ENCODE measurements around the gene PTGER4. TPM values are rescaled to one million over a fixed set of nuclear protein-coding genes. Genes with fewer than 3 reads are reported as not detected.

PTGER4 gene
- total and polyA plus RNA-seq, 4 donors: 0.60 to 6.8 (median 2.8) TPM

- no peak for DNase-seq (ENCODE audit: low spot score)
- no peaks in the 10 kb centered on the region for H3K36me3 ChIP-seq (ENCODE audit: control insufficient read depth in 4 of 4, insufficient read depth in 3 of 4, low read depth in 1 of 4, low read length in 3 of 4)
- H3K9ac ChIP-seq (ENCODE audit: low read depth in 1 of 2, low read length in 2 of 2): no peak overlapping the region
- H3K4me3 ChIP-seq (ENCODE audit: low read depth in 1 of 3, low read length in 3 of 3): no peak overlapping the region
- TF ChIP-seq HNF4A (conservative IDR thresholded peaks at IDR 0.05): no peak
- no peak for TF ChIP-seq CTCF (IDR thresholded peaks at IDR 0.05; ENCODE audit: low read depth, low read length, missing input control)
- no peak for TF ChIP-seq FOXA2 (IDR thresholded peaks at IDR 0.05)
- no peak for TF ChIP-seq ATF3 (IDR thresholded peaks at IDR 0.05)
- no peak for TF ChIP-seq MAX (IDR thresholded peaks at IDR 0.05)
- no peak for TF ChIP-seq NR2F2 (IDR thresholded peaks at IDR 0.05)
- TF ChIP-seq RXRA (IDR thresholded peaks at IDR 0.05): no peak
- no peaks in the 10 kb centered on the region for H3K4me1 ChIP-seq (ENCODE audit: control insufficient read depth in 4 of 4, insufficient read depth in 4 of 4, low read length in 3 of 4)
- H3K9me3 ChIP-seq (ENCODE audit: control insufficient read depth in 4 of 4, low read length in 3 of 4): no peaks in the 10 kb centered on the region
- 73% methylated on average over 1 of the region's 1 CpG for WGBS
- H3K27ac ChIP-seq (ENCODE audit: low read depth in 1 of 2, low read length in 2 of 2): no peak overlapping the region
- H3K27me3 ChIP-seq (ENCODE audit: control insufficient read depth in 4 of 4, insufficient read depth in 4 of 4, low read length in 3 of 4): peaks cover 0 to 9% (median 0%) of the 10 kb centered on the region in 4 donors
These were observed 13.1 kb upstream of the PTGER4 start for GRCh38 chr5:40666657-40667056.

GRCh38 chr5:40667161-40667663 lies 12.5 kb upstream of the PTGER4 start:
- H3K27ac ChIP-seq (ENCODE audit: low read depth in 1 of 2, low read length in 2 of 2): no peak overlapping the region
- no peaks in the 10 kb centered on the region for H3K36me3 ChIP-seq (ENCODE audit: control insufficient read depth in 4 of 4, insufficient read depth in 3 of 4, low read depth in 1 of 4, low read length in 3 of 4)
- H3K9me3 ChIP-seq (ENCODE audit: control insufficient read depth in 4 of 4, low read length in 3 of 4): no peaks in the 10 kb centered on the region
- H3K27me3 ChIP-seq (ENCODE audit: control insufficient read depth in 4 of 4, insufficient read depth in 4 of 4, low read length in 3 of 4): peaks cover 0 to 9% (median 0%) of the 10 kb centered on the region in 4 donors
- no peaks in the 10 kb centered on the region for H3K4me1 ChIP-seq (ENCODE audit: control insufficient read depth in 4 of 4, insufficient read depth in 4 of 4, low read length in 3 of 4)
- no peak overlapping the region for H3K4me3 ChIP-seq (ENCODE audit: low read depth in 1 of 3, low read length in 3 of 3)
- DNase-seq (ENCODE audit: low spot score): no peak
- TF ChIP-seq ATF3 (IDR thresholded peaks at IDR 0.05): no peak
- TF ChIP-seq FOXA2 (IDR thresholded peaks at IDR 0.05): no peak
- TF ChIP-seq RXRA (IDR thresholded peaks at IDR 0.05): no peak
- no peak for TF ChIP-seq EGR1 (IDR thresholded peaks at IDR 0.05; ENCODE audit: low read depth in 2 of 2)
- TF ChIP-seq HNF4G (IDR thresholded peaks at IDR 0.05): no peak
- no peak for TF ChIP-seq RAD21 (IDR thresholded peaks at IDR 0.05)
- H3K9ac ChIP-seq (ENCODE audit: low read depth in 1 of 2, low read length in 2 of 2): no peak overlapping the region

- DNase-seq (ENCODE audit: low spot score): no peak
- Histone ChIP-seq H3K36me3 (ENCODE audit: control insufficient read depth in 4 of 4, insufficient read depth in 3 of 4, low read depth in 1 of 4, low read length in 3 of 4) (no peaks in the 10 kb centered on the region), H3K4me1 (ENCODE audit: control insufficient read depth in 4 of 4, insufficient read depth in 4 of 4, low read length in 3 of 4) (no peaks in the 10 kb centered on the region), H3K27me3 (ENCODE audit: control insufficient read depth in 4 of 4, insufficient read depth in 4 of 4, low read length in 3 of 4) (peaks cover 0 to 9% (median under 1%) of the 10 kb centered on the region in 4 donors), H3K27ac (ENCODE audit: low read depth in 1 of 2, low read length in 2 of 2) (no peak overlapping the region), H3K9me3 (ENCODE audit: control insufficient read depth in 4 of 4, low read length in 3 of 4) (no peaks in the 10 kb centered on the region), H3K4me3 (ENCODE audit: low read depth in 1 of 3, low read length in 3 of 3) (no peak overlapping the region), H3K9ac (ENCODE audit: low read depth in 1 of 2, low read length in 2 of 2) (no peak overlapping the region)
- 67% methylated on average over 6 of the region's 6 CpGs for WGBS
- TF ChIP-seq MAX (IDR thresholded peaks at IDR 0.05) (no peak), EGR1 (IDR thresholded peaks at IDR 0.05; ENCODE audit: low read depth in 2 of 2) (no peak), TAF1 (conservative IDR thresholded peaks at IDR 0.05) (no peak), GABPA (IDR thresholded peaks at IDR 0.05 in 1 of 2, conservative IDR thresholded peaks at IDR 0.05 in 1 of 2) (no peak), SP1 (IDR thresholded peaks at IDR 0.05) (no peak), YY1 (IDR thresholded peaks at IDR 0.05) (no peak), HNF4A (conservative IDR thresholded peaks at IDR 0.05) (no peak), HNF4G (IDR thresholded peaks at IDR 0.05) (no peak), FOXA1 (IDR thresholded peaks at IDR 0.05) (no peak), RAD21 (IDR thresholded peaks at IDR 0.05) (no peak), REST (IDR thresholded peaks at IDR 0.05) (no peak)
These were observed 9.9 kb upstream of the PTGER4 start for GRCh38 chr5:40669606-40670390.
